ENCODE data around the gene FXYD5.

Gene FXYD5

GRCh38 chr19:35168196-35168595 lies 13.7 kb downstream of the FXYD5 start:
- TF ChIP-seq CTCF (IDR thresholded peaks at IDR 0.05; ENCODE audit: low read length) = no peak
- no peak for TF ChIP-seq EZH2 (IDR thresholded peaks at IDR 0.05; ENCODE audit: borderline replicate concordance, low read length)
- peaks cover 5% of the 10 kb centered on the region for H3K4me1 ChIP-seq (ENCODE audit: insufficient read depth, low read length, severe bottlenecking)
- H3F3A ChIP-seq (ENCODE audit: insufficient read depth, low read length) = no peaks in the 10 kb centered on the region
- H3K27ac ChIP-seq (ENCODE audit: low read depth, low read length, poor library complexity, severe bottlenecking) = no peak overlapping the region
- peaks cover 19% of the 10 kb centered on the region for H3K9me3 ChIP-seq (ENCODE audit: low read length)
- H3K4me2 ChIP-seq (ENCODE audit: low read length) = no peak overlapping the region
- H3K36me3 ChIP-seq (ENCODE audit: insufficient read depth, low read length) = peaks cover 88% of the 10 kb centered on the region
- H4K20me1 ChIP-seq (ENCODE audit: insufficient read depth, low read length) = no peaks in the 10 kb centered on the region
- no peaks in the 10 kb centered on the region for H3K9me2 ChIP-seq (ENCODE audit: low read depth, low read length)
- H3K79me2 ChIP-seq (ENCODE audit: insufficient read depth, low read length) = no peaks in the 10 kb centered on the region
- H3K4me3 ChIP-seq (ENCODE audit: low read depth, low read length, poor library complexity, severe bottlenecking) = no peak overlapping the region
- H3K27me3 ChIP-seq (ENCODE audit: insufficient read depth, low read length) = no peaks in the 10 kb centered on the region
- no peak overlapping the region for H3K9ac ChIP-seq (ENCODE audit: low read length)
- no peak overlapping the region for H2AFZ ChIP-seq (ENCODE audit: low read length)

GRCh38 chr19:35169221-35169995 lies 14.9 kb downstream of the FXYD5 start:
- H3K9ac ChIP-seq (ENCODE audit: low read length) = no peak overlapping the region
- H3F3A ChIP-seq (ENCODE audit: insufficient read depth, low read length) = no peaks in the 10 kb centered on the region
- H3K4me3 ChIP-seq (ENCODE audit: low read depth, low read length, poor library complexity, severe bottlenecking) = no peak overlapping the region
- no peak overlapping the region for H2AFZ ChIP-seq (ENCODE audit: low read length)
- no peak for TF ChIP-seq CTCF (IDR thresholded peaks at IDR 0.05; ENCODE audit: low read length)
- H3K27ac ChIP-seq (ENCODE audit: low read depth, low read length, poor library complexity, severe bottlenecking) = no peak overlapping the region
- H3K9me3 ChIP-seq (ENCODE audit: low read length) = peaks cover 11% of the 10 kb centered on the region
- H3K4me2 ChIP-seq (ENCODE audit: low read length) = no peak overlapping the region
- H3K27me3 ChIP-seq (ENCODE audit: insufficient read depth, low read length) = no peaks in the 10 kb centered on the region
- peaks cover 76% of the 10 kb centered on the region for H3K36me3 ChIP-seq (ENCODE audit: insufficient read depth, low read length)
- no peaks in the 10 kb centered on the region for H3K79me2 ChIP-seq (ENCODE audit: insufficient read depth, low read length)
- H4K20me1 ChIP-seq (ENCODE audit: insufficient read depth, low read length) = no peaks in the 10 kb centered on the region
- peaks cover 5% of the 10 kb centered on the region for H3K4me1 ChIP-seq (ENCODE audit: insufficient read depth, low read length, severe bottlenecking)
- H3K9me2 ChIP-seq (ENCODE audit: low read depth, low read length) = no peaks in the 10 kb centered on the region

- TF ChIP-seq EZH2 (IDR thresholded peaks at IDR 0.05; ENCODE audit: borderline replicate concordance, low read length) = no peak
- no peak for TF ChIP-seq CTCF (IDR thresholded peaks at IDR 0.05; ENCODE audit: low read length)
- Histone ChIP-seq H3K27me3 (ENCODE audit: insufficient read depth, low read length) (no peaks in the 10 kb centered on the region), H3K9me3 (ENCODE audit: low read length) (peaks cover 4% of the 10 kb centered on the region)
Measured at GRCh38 chr19:35170359-35171061, 16.0 kb downstream of the FXYD5 start.

More at GRCh38 chr19:35170359-35171061, 16.0 kb downstream of the FXYD5 start:
- H3K9me2 ChIP-seq (ENCODE audit: low read depth, low read length) = no peaks in the 10 kb centered on the region
- no peaks in the 10 kb centered on the region for H4K20me1 ChIP-seq (ENCODE audit: insufficient read depth, low read length)
- H3K4me1 ChIP-seq (ENCODE audit: insufficient read depth, low read length, severe bottlenecking) = peaks cover 5% of the 10 kb centered on the region
- H2AFZ ChIP-seq (ENCODE audit: low read length) = no peak overlapping the region
- no peak overlapping the region for H3K9ac ChIP-seq (ENCODE audit: low read length)
- no peak overlapping the region for H3K4me2 ChIP-seq (ENCODE audit: low read length)
- H3K27ac ChIP-seq (ENCODE audit: low read depth, low read length, poor library complexity, severe bottlenecking) = no peak overlapping the region
- no peaks in the 10 kb centered on the region for H3F3A ChIP-seq (ENCODE audit: insufficient read depth, low read length)
- peaks cover 65% of the 10 kb centered on the region for H3K36me3 ChIP-seq (ENCODE audit: insufficient read depth, low read length)
- H3K79me2 ChIP-seq (ENCODE audit: insufficient read depth, low read length) = no peaks in the 10 kb centered on the region
- H3K4me3 ChIP-seq (ENCODE audit: low read depth, low read length, poor library complexity, severe bottlenecking) = no peak overlapping the region

Measured in OCI-LY1 (cell line).